Mucosa of descending colon (tissue), 3 donors: ENCODE data around the gene PPFIA3. TPM values are rescaled to one million over a fixed set of nuclear protein-coding genes. Genes with fewer than 3 reads are reported as not detected.

Experiments
- ATAC-seq: fragments of 200-7000 bp; cut with Tn5 transposase; one replicate; pipeline ENCODE4 v1.9.1; 2020; ENCODE audit warnings: mild to moderate bottlenecking, moderate library complexity
- DNase-seq, 3 donors: peaks; one replicate each; pipeline ENCODE4 v3.0.0-alpha.2; 2020
- H3K36me3 ChIP-seq: fragments of 200-600 bp; one replicate; pipeline ENCODE4 v1.8.0; 2021; ENCODE audit warnings: low read depth, mild to moderate bottlenecking
- H3K4me1 ChIP-seq: fragments of 200-600 bp; one replicate; pipeline ENCODE4 v1.8.0; 2021; ENCODE audit warnings: low read depth, mild to moderate bottlenecking
- H3K4me3 ChIP-seq: fragments of 200-600 bp; one replicate; pipeline ENCODE4 v1.8.0; 2021; ENCODE audit warnings: mild to moderate bottlenecking
- H3K9me3 ChIP-seq: fragments of 200-600 bp; one replicate; pipeline ENCODE4 v1.8.0; 2021; ENCODE audit warnings: mild to moderate bottlenecking
- CTCF ChIP-seq: fragments of 200-600 bp; IDR thresholded peaks from one replicate; pipeline ENCODE4 v1.8.0; 2022; ENCODE audit warnings: antibody characterized with exemption, mild to moderate bottlenecking
- intact Hi-C, 2 donors: fragments of 100-400 bp; cut with DNase I in 1 of 2; cut with micrococcal nuclease in 1 of 2; formaldehyde crosslinking; loops; one replicate each; pipeline versions ENCODE4 v1.11.0 to v1.11.1; 2022; cut with DNase I, micrococcal nuclease
- total RNA-seq, 3 donors: library from RNA; stranded (reverse); fragmentation: NEBNext Ultra II Directional in 2 of 3; extraction: Animal tissue kit (Norgen Biotek cat#: 25700) in 2 of 3; gene quantifications; one replicate each; pipeline versions ENCODE4 v1.2.1 to v1.2.4, GENCODE V29; 2021 to 2023
- donor health status: DM: no; HTN: no; CAD: no; lungs with moderate emphysema.
- donor health status: DM: no; HTN: no; CAD: no.
- donor health status: DM: no; HTN: yes; CAD: no.

Gene PPFIA3
- total RNA-seq, 3 donors from 2014 or later: 15.1 to 21.4 (median 19.6) TPM

DNA sequence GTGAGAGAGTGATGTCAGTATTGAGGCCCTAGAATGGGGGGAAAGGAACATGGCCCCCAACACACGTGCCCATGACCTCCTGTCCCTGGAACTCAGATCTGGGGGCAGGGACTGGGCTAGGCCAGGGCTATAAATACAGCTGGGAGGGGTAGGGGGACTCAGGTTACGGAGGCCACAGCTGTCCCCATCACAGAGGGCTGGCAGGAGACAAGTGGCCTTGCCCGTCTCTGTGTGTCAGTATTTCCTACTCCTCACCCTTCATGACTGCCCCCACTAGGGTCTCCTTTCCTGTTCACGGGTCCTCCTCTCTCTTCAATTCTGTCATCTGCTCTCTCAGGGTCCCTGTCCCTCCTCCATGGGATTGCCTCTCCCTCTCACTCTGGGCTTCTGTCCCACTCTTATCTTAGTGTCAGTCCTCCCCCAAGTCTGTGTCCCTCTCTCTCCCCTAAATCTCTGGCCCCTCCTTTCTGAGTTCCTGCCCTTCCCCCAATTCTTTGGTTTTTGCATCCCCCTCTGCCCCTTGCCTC is 36.5 kb downstream of the PPFIA3 start:
- intact Hi-C loops: no loop called here
- Histone ChIP-seq H3K36me3 (no peaks in the 10 kb centered on the region), H3K4me3 (no peak overlapping the region), H3K4me1 (peaks cover 24% of the 10 kb centered on the region), H3K9me3 (no peaks in the 10 kb centered on the region)
- no peak for TF ChIP-seq CTCF
- ATAC-seq (no peak), DNase-seq (no peak)

DNA sequence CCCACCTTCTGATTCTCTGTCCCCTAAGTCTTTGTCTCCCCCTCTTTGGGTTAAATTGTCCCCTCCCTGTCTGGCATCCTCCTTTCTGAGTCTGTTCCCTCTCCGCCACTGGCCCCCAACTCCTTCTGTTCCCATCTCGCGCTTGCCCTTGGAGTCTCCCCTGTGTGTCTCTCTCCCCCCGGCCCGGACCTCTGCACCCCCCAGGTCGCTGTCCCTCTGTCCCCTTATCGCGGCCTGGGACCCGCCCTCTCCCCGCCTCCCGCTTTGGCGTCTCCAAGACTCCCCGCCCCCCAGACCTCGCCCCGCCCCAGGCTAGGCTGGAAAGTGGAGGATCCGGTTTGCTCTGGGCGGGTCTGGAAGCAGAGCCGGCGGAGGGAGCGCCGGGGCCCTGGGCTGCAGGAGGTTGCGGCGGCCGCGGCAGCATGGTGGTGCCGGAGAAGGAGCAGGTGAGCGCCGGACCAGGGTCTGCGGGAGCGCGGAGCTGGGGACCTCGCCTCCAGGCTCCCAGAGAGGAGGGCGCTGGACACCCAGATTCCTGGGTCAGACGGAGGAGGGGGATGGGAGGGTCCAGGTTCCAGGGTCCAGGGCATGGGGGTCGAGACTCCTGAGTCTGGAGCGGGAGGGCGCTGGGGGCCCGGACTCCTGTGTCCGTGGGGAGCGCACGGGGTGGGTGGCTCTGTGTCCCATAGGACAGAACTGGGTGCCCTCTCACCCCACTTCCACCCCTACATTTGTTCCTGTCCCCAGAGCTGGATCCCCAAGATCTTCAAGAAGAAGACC is 38.3 kb downstream of the PPFIA3 start, which contains the start of gene TRPM4:
TRPM4 (plus strand) TSS at position 348 of the 780 bp plus-strand sequence; CDS start at position 423, 75 bp downstream.
- ATAC-seq (peak; percentile 91), DNase-seq (peak; percentile 93 to 98 (median 98))
- peak within 1 kb of the TSS; percentile 64 for H3K4me3 ChIP-seq
- no peaks in the 10 kb centered on the region for H3K36me3 ChIP-seq
- peaks cover 25% of the 10 kb centered on the region for H3K4me1 ChIP-seq
- no peaks in the 10 kb centered on the region for H3K9me3 ChIP-seq
- no peak for TF ChIP-seq CTCF
- intact Hi-C loops: no loop called here

GRCh38 chr19:49160450-49161189 is 41.3 kb downstream of the PPFIA3 start:
- DNase-seq (no peak), ATAC-seq (no peak)
- intact Hi-C loops: no loop called here
- no peak for TF ChIP-seq CTCF
- Histone ChIP-seq H3K4me3 (no peak overlapping the region), H3K9me3 (no peaks in the 10 kb centered on the region), H3K36me3 (no peaks in the 10 kb centered on the region), H3K4me1 (peaks cover 42% of the 10 kb centered on the region)

DNA sequence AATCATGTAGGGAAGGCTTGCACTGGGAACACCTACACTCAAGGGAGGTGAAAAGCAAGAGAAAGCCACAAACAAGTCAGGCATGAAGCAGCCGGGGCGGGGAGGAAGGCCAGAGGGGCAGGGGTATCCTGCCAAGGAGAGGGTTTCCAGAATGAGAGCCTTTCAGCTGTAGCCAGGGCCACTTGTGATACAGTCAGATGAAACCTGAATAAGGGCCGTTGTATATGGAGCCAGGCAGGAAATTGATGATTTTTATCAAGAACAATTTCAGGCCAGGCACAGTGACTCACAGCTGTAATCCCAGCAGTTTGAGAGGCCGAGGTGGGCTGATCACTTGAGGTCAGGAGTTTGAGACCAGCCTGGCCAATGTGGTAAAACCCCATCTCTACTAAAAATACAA is 42.6 kb downstream of the PPFIA3 start:
- Histone ChIP-seq H3K4me3 (no peak overlapping the region), H3K36me3 (no peaks in the 10 kb centered on the region), H3K9me3 (no peaks in the 10 kb centered on the region), H3K4me1 (peaks cover 46% of the 10 kb centered on the region)
- intact Hi-C loops: no loop called here
- DNase-seq (no peak), ATAC-seq (no peak)
- no peak for TF ChIP-seq CTCF

DNA sequence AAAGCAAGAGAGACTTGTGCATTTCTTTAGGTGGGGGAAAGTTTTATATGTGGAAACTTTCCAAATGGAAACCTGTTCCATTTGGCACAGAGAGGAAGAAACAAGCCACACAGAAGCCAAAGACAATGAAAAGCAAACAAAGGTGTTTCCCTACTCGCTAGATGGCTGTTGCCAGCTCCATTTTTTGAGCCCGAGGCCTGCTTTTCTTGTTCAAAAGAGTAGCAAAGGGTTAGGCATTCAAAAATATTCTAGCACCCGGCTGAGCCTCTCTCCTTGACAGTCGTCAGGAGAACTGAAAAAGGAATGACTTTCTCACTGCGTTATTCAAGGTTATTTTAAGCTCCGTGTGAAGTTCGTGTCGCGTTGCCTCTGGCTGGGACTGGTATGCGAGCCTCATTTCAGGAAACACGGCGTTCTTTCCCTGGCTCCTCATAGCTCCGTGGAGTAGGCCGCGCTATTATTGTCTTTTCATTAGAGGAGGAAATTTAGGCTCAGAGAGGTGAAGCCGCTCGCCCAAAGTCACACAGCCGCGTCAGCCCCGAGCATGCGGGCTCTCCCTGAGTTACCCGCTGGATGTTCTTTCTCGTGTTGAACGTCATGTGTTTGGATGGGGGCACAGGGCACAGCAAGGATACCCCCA is 45.9 kb downstream of the PPFIA3 start:
- Histone ChIP-seq H3K36me3 (no peaks in the 10 kb centered on the region), H3K9me3 (no peaks in the 10 kb centered on the region), H3K4me1 (peaks cover 46% of the 10 kb centered on the region), H3K4me3 (no peak overlapping the region)
- no peak for TF ChIP-seq CTCF
- DNase-seq (peak in 2 of 3 donors; percentile 32 to 57), ATAC-seq (peak; percentile 67)
- intact Hi-C loops: no loop called here
